Heart left ventricle (tissue), 16 donors: ENCODE results near the gene MAP3K15. TPM values are rescaled to one million over a fixed set of nuclear protein-coding genes. Genes with fewer than 3 reads are reported as not detected.

ENCODE experiments used
- ATAC-seq, 4 donors: fragments of 200-7000 bp; cut with Tn5 transposase; one replicate each; pipeline ENCODE4 v1.9.1; 2020 to 2022; ENCODE audit warnings: moderate library complexity in 4 of 4, mild to moderate bottlenecking in 3 of 4, moderate number of reproducible peaks in 1 of 4
- DNase-seq, 5 donors: peaks; one replicate each; pipeline ENCODE4 v3.0.0-alpha.2; 2020
- H3K27ac ChIP-seq, 12 donors: fragments of 200-600 bp; sonication (generic) in 4 of 12; one replicate each; pipeline versions ENCODE4 v1.5.0 to v1.8.0; 2016 to 2022; ENCODE audit warnings: mild to moderate bottlenecking in 2 of 12
- H3K27me3 ChIP-seq, 9 donors: fragments of 200-600 bp; sonication (generic) in 2 of 9; one replicate each; pipeline versions ENCODE4 v1.5.1 to v1.8.0; 2016 to 2022; ENCODE audit warnings: mild to moderate bottlenecking in 3 of 9
- H3K36me3 ChIP-seq, 9 donors: fragments of 200-600 bp; sonication (generic) in 2 of 9; one replicate each; pipeline versions ENCODE4 v1.5.0 to v1.8.0; 2018 to 2022; ENCODE audit warnings: mild to moderate bottlenecking in 2 of 9
- H3K4me1 ChIP-seq, 12 donors: fragments of 200-600 bp; sonication (generic) in 4 of 12; one replicate each; pipeline versions ENCODE4 v1.5.0 to v1.8.0; 2016 to 2022; ENCODE audit warnings: mild to moderate bottlenecking in 3 of 12
- H3K4me3 ChIP-seq, 12 donors: fragments of 200-600 bp; sonication (generic) in 4 of 12; one replicate each; pipeline versions ENCODE4 v1.5.0 to v1.8.0; 2017 to 2022; ENCODE audit warnings: mild to moderate bottlenecking in 9 of 12, moderate library complexity in 4 of 12
- H3K9me3 ChIP-seq, 12 donors: fragments of 200-600 bp; sonication (generic) in 4 of 12; one replicate each; pipeline versions ENCODE4 v1.5.0 to v1.8.0; 2016 to 2022; ENCODE audit warnings: mild to moderate bottlenecking in 1 of 12
- CTCF ChIP-seq, 12 donors: fragments of 200-600 bp; sonication (generic) in 4 of 12; IDR thresholded peaks; one replicate each; pipeline versions ENCODE4 v1.5.0 to v1.8.0; 2018 to 2022; ENCODE audit warnings: antibody characterized with exemption in 12 of 12, mild to moderate bottlenecking in 5 of 12
- POLR2A ChIP-seq, 2 donors: fragments of 450-650 bp; IDR thresholded peaks; one replicate each; pipeline ENCODE4 v1.6.1; 2017; ENCODE audit warnings: antibody characterized with exemption in 2 of 2, mild to moderate bottlenecking in 2 of 2, moderate library complexity in 2 of 2
- WGBS, 4 donors: extraction: QIAGEN DNeasy Blood & Tissue Kit in 2 of 4; methylation state at CpG; one replicate each; pipeline versions ENCODE4 v1.1.5 to v1.1.7; 2013 to 2018; 5-methylcytosine and 5-hydroxymethylcytosine counted together
- intact Hi-C, 10 donors: fragments of 100-400 bp; cut with DNase I; formaldehyde crosslinking; loops; one replicate each; pipeline versions ENCODE4 v1.11.1 to v1.14.2; 2022
- polyA plus RNA-seq, 2 donors: library from polyadenylated mRNA; stranded (reverse); fragments of 200-250 nt; gene quantifications; one replicate each; pipeline ENCODE4 v1.2.3, GENCODE V29; 2013
- total RNA-seq, 9 donors: library from RNA; depleted of rRNA in 2 of 9; stranded (reverse); fragments of >200 nt in 2 of 9; fragmentation: NEBNext Ultra II Directional in 3 of 9; extraction: Animal tissue kit (Norgen Biotek cat#: 25700) in 3 of 9; gene quantifications; one replicate each; pipeline versions ENCODE4 v1.1.0 to v1.2.4, GENCODE V29; 2016 to 2023
- donor health status: ischemic (EF 13 %, LVEDD 7.1; RV severe dilation, severe dysfunction).
- donor health status: healthy with polysubstance abuse.
- donor health status: DM: no; HTN: yes; CAD: no.
- donor health status: DM: no; HTN: no; CAD: no.
- donor health status: ischemic (EF 25% LVEDD 6.9; RV normal size, moderate dysfunction).
- donor health status: ischemic (EF 25% LVEDD 5.7; RV mildly dilated, moderate dysfunction).
- donor health status: healthy.
- donor health status: DM: yes; HTN: yes; CAD: no.
- donor health status: ischemic (EF 35%, LVEDD 5.7; RV mildly dilated, moderate dysfunction).
- donor health status: nonischemic (EF 11% LVEDD 7.7; RV severe dilation, severe dysfunction).
- donor health status: DM: yes; HTN: yes; CAD: no.
- donor health status: PGD.
- donor health status: ischemic (EF 29% LVEDD 5.4; RV normal size, mild dysfunction).
- donor health status: nonischemic (EF 23%, LVEDD 6.1; RV moderate dilation, normal function).

MAP3K15 gene
- total and polyA plus RNA-seq, 11 donors = 0.09 to 0.15 (median 0.13) TPM; not detected in 7

GRCh38 chrX:19373351-19373891, 141.9 kb downstream of the MAP3K15 start:
- Histone ChIP-seq H3K27me3 (no peaks in the 10 kb centered on the region), H3K36me3 (no peaks in the 10 kb centered on the region), H3K9me3 (no peaks in the 10 kb centered on the region), H3K4me1 (peaks cover 0 to 2% (median 0%) of the 10 kb centered on the region in 12 donors), H3K27ac (no peak overlapping the region), H3K4me3 (peak overlapping the region in 1 of 12 donors; percentile 21)
- no peak for DNase-seq
- ATAC-seq = peak in 1 of 4 donors; percentile 12
- no peak for TF ChIP-seq CTCF (IDR thresholded peaks at IDR 0.05)
- intact Hi-C loops = loop anchor here in 9 of 10 donors (2.0 to 10.0 kb wide), 9 partner anchors 159 to 611 kb away; partner anchors contain the start of gene SH3KBP1 (in 3 of the 9)
- 27 to 57% (median 38%) methylated on average over 21 to 23 of the region's 23 CpGs for WGBS, 4 donors

GRCh38 chrX:19372547-19373331, 142.6 kb downstream of the MAP3K15 start:
- 1 to 38% (median 11%) methylated on average over 18 to 20 of the region's 20 CpGs for WGBS, 4 donors
- no peak for DNase-seq
- Histone ChIP-seq H3K36me3 (no peaks in the 10 kb centered on the region), H3K9me3 (no peaks in the 10 kb centered on the region), H3K27ac (no peak overlapping the region), H3K4me1 (peaks cover 0 to 2% (median 0%) of the 10 kb centered on the region in 12 donors), H3K27me3 (no peaks in the 10 kb centered on the region), H3K4me3 (peak overlapping the region in 11 of 12 donors; percentile 8 to 58 (median 44))
- intact Hi-C loops = loop anchor here in 9 of 10 donors (2.0 to 10.0 kb wide), 9 partner anchors 160 to 612 kb away; partner anchors contain the start of gene SH3KBP1 (in 3 of the 9)
- ATAC-seq = peak; percentile 46 to 64 (median 53)
- TF ChIP-seq CTCF (IDR thresholded peaks at IDR 0.05) (peak in 1 of 12 donors; percentile 22), POLR2A (IDR thresholded peaks at IDR 0.05) (no peak)

GRCh38 chrX:19372170-19372546, 143.2 kb downstream of the MAP3K15 start:
- peaks cover 0 to 2% (median 0%) of the 10 kb centered on the region in 12 donors for H3K4me1 ChIP-seq
- DNase-seq = peak in 4 of 5 donors; percentile 41 to 66 (median 50)
- no peaks in the 10 kb centered on the region for H3K36me3 ChIP-seq
- intact Hi-C loops = loop anchor here in 9 of 10 donors (2.0 to 10.0 kb wide), 9 partner anchors 160 to 613 kb away; partner anchors contain the start of gene SH3KBP1 (in 3 of the 9)
- ATAC-seq = peak; percentile 19 to 81 (median 72)
- H3K27ac ChIP-seq = no peak overlapping the region
- 0 to 21% (median 7%) methylated on average over 9 of the region's 9 CpGs for WGBS, 4 donors
- H3K9me3 ChIP-seq = peaks cover 0 to under 1% (median 0%) of the 10 kb centered on the region in 12 donors
- H3K4me3 ChIP-seq = peak overlapping the region in 11 of 12 donors; percentile 8 to 58 (median 44)
- TF ChIP-seq POLR2A (IDR thresholded peaks at IDR 0.05) (no peak), CTCF (IDR thresholded peaks at IDR 0.05) (peak; percentile 47 to 76 (median 61))
- no peaks in the 10 kb centered on the region for H3K27me3 ChIP-seq

GRCh38 chrX:19370061-19370460, 145.2 kb downstream of the MAP3K15 start:
- H3K4me3 ChIP-seq = no peak overlapping the region
- peaks cover 0 to 2% (median 0%) of the 10 kb centered on the region in 12 donors for H3K4me1 ChIP-seq
- H3K27me3 ChIP-seq = no peaks in the 10 kb centered on the region
- peaks cover 0 to 4% (median 0%) of the 10 kb centered on the region in 12 donors for H3K9me3 ChIP-seq
- H3K36me3 ChIP-seq = no peaks in the 10 kb centered on the region
- WGBS, 4 donors = 77 to 96% (median 88%) methylated on average over 5 of the region's 5 CpGs
- DNase-seq (no peak), ATAC-seq (no peak)
- intact Hi-C loops = loop anchor here in 9 of 10 donors (5.0 to 10.0 kb wide), 8 partner anchors 162 to 615 kb away; partner anchors contain the start of gene SH3KBP1 (in 3 of the 9)
- no peak overlapping the region for H3K27ac ChIP-seq
- TF ChIP-seq POLR2A (IDR thresholded peaks at IDR 0.05) = no peak
- no peak for TF ChIP-seq CTCF (IDR thresholded peaks at IDR 0.05)
